ENCODE results near the gene WASL. TPM values are rescaled to one million over a fixed set of nuclear protein-coding genes. Genes with fewer than 3 reads are reported as not detected.
A peak's percentile ranks its signal among the peaks of the same experiment; 100 is the strongest.

Gene WASL
- total RNA-seq, 2 experiments from 2014 or later: 5.8 to 5.9 TPM

- Mint-ChIP-seq H3K4me3 (no peak overlapping the region), H3K36me3 (ENCODE audit: low read depth) (no peaks in the 10 kb centered on the region), H3K9me3 (no peaks in the 10 kb centered on the region), H3K27ac (no peak overlapping the region), H3K27me3 (peaks cover 2% of the 10 kb centered on the region), H3K4me1 (ENCODE audit: low read depth) (peaks cover 13% of the 10 kb centered on the region)
- no peak for TF ChIP-seq CTCF (IDR thresholded peaks at IDR 0.05)
- ATAC-seq (no peak), DNase-seq (no peak)
- intact Hi-C loops (cut with micrococcal nuclease): no loop called here
- CTCF ChIA-PET: no interaction called here
- POLR2A ChIA-PET: no interaction called here
Measured at GRCh38 chr7:123757095-123757494, 8.3 kb upstream of the WASL start.

GRCh38 chr7:123755338-123755737 lies 6.5 kb upstream of the WASL start:
- no peak for TF ChIP-seq CTCF (IDR thresholded peaks at IDR 0.05)
- ATAC-seq (no peak), DNase-seq (no peak)
- Mint-ChIP-seq H3K36me3 (ENCODE audit: low read depth) (no peaks in the 10 kb centered on the region), H3K27ac (no peak overlapping the region), H3K9me3 (no peaks in the 10 kb centered on the region), H3K4me1 (ENCODE audit: low read depth) (peaks cover 26% of the 10 kb centered on the region), H3K4me3 (no peak overlapping the region), H3K27me3 (no peaks in the 10 kb centered on the region)
- intact Hi-C loops (cut with micrococcal nuclease): no loop called here
- ChIA-PET CTCF (no interaction called here), POLR2A (interaction anchor here (1.3 kb wide), 1 partner anchor 13 kb away, joined by 3 read pairs; no protein-coding TSS in a partner anchor)

- Mint-ChIP-seq H3K4me1 (ENCODE audit: low read depth) (peaks cover 29% of the 10 kb centered on the region), H3K4me3 (no peak overlapping the region), H3K36me3 (ENCODE audit: low read depth) (no peaks in the 10 kb centered on the region), H3K27me3 (no peaks in the 10 kb centered on the region), H3K9me3 (no peaks in the 10 kb centered on the region), H3K27ac (no peak overlapping the region)
- ChIA-PET POLR2A (no interaction called here), CTCF (interaction anchor here (0.6 kb wide), 1 partner anchor 9 kb away, joined by 3 read pairs; no protein-coding TSS in a partner anchor)
- no peak for TF ChIP-seq CTCF (IDR thresholded peaks at IDR 0.05)
- DNase-seq (no peak), ATAC-seq (no peak)
- intact Hi-C loops (cut with micrococcal nuclease): no loop called here
Measured at GRCh38 chr7:123754271-123754871, 5.6 kb upstream of the WASL start.

- TF ChIP-seq CTCF (IDR thresholded peaks at IDR 0.05): no peak
- Mint-ChIP-seq H3K4me1 (ENCODE audit: low read depth) (peaks cover 29% of the 10 kb centered on the region), H3K27ac (no peak overlapping the region), H3K4me3 (no peak overlapping the region), H3K36me3 (ENCODE audit: low read depth) (peaks cover 2% of the 10 kb centered on the region), H3K27me3 (no peaks in the 10 kb centered on the region), H3K9me3 (no peaks in the 10 kb centered on the region)
- DNase-seq: no peak
- CTCF ChIA-PET: interaction anchor here (0.6 to 1.2 kb wide), 3 partner anchors 11 to 112 kb away, joined by 3 to 4 read pairs (median 3); no protein-coding TSS in a partner anchor
- intact Hi-C loops (cut with micrococcal nuclease): no loop called here
- no peak for ATAC-seq
- POLR2A ChIA-PET: no interaction called here
Measured at GRCh38 chr7:123752534-123752933, 3.7 kb upstream of the WASL start.

GRCh38 chr7:123751821-123752220 lies 3.0 kb upstream of the WASL start:
- H3K36me3 Mint-ChIP-seq (ENCODE audit: low read depth): peaks cover 2% of the 10 kb centered on the region
- no peak for DNase-seq
- H3K4me1 Mint-ChIP-seq (ENCODE audit: low read depth): peaks cover 32% of the 10 kb centered on the region
- H3K27me3 Mint-ChIP-seq: no peaks in the 10 kb centered on the region
- no peak for ATAC-seq
- ChIA-PET POLR2A (no interaction called here), CTCF (interaction anchor here (1.2 kb wide), 1 partner anchor 11 kb away, joined by 3 read pairs; no protein-coding TSS in a partner anchor)
- no peak overlapping the region for H3K27ac Mint-ChIP-seq
- intact Hi-C loops (cut with micrococcal nuclease): no loop called here
- peak overlapping the region; percentile 22 for H3K4me3 Mint-ChIP-seq
- no peaks in the 10 kb centered on the region for H3K9me3 Mint-ChIP-seq
- TF ChIP-seq CTCF (IDR thresholded peaks at IDR 0.05): no peak

Measured in activated CD8-positive, alpha-beta T cell treated with anti-CD3 and anti-CD28 coated beads for 36 hours (primary cell).